ENCODE results near the gene CEP63. TPM values are rescaled to one million over a fixed set of nuclear protein-coding genes. Genes with fewer than 3 reads are reported as not detected.

CEP63 gene
- total RNA-seq, 1 experiment from 2014 or later, result 28.1 TPM

- DNase-seq (ENCODE audit: low read depth), result no peak
Observed at GRCh38 chr3:134608023-134608770, 122.3 kb downstream of the CEP63 start.

- no peak for DNase-seq (ENCODE audit: low read depth)
Observed at GRCh38 chr3:134608771-134609435, 123.0 kb downstream of the CEP63 start.

GRCh38 chr3:134609821-134610431 is 124.1 kb downstream of the CEP63 start:
- DNase-seq (ENCODE audit: low read depth), result no peak

GRCh38 chr3:134610432-134611385 is 124.9 kb downstream of the CEP63 start:
- DNase-seq (ENCODE audit: low read depth), result no peak

GRCh38 chr3:134611516-134611915 is 125.7 kb downstream of the CEP63 start:
- no peak for DNase-seq (ENCODE audit: low read depth)

- no peak for DNase-seq (ENCODE audit: low read depth)
Observed at GRCh38 chr3:134613006-134613520, 127.2 kb downstream of the CEP63 start.

GRCh38 chr3:134614955-134615354 is 129.1 kb downstream of the CEP63 start:
- DNase-seq (ENCODE audit: low read depth), result no peak

- no peak for DNase-seq (ENCODE audit: low read depth)
Observed at GRCh38 chr3:134615743-134616142, 129.9 kb downstream of the CEP63 start.

- DNase-seq (ENCODE audit: low read depth), result no peak
Observed at GRCh38 chr3:134617608-134618477, 132.0 kb downstream of the CEP63 start.

GRCh38 chr3:134618478-134619300 is 132.8 kb downstream of the CEP63 start:
- DNase-seq (ENCODE audit: low read depth), result no peak

GRCh38 chr3:134619301-134619615 is 133.4 kb downstream of the CEP63 start:
- DNase-seq (ENCODE audit: low read depth), result no peak

- no peak for DNase-seq (ENCODE audit: low read depth)
Observed at GRCh38 chr3:134619884-134620445, 134.1 kb downstream of the CEP63 start.

GRCh38 chr3:134620476-134621115 is 134.7 kb downstream of the CEP63 start:
- DNase-seq (ENCODE audit: low read depth), result no peak

- peak; percentile 38 for DNase-seq (ENCODE audit: low read depth)
Observed at GRCh38 chr3:134621854-134622253, 136.0 kb downstream of the CEP63 start.

- no peak for DNase-seq (ENCODE audit: low read depth)
Observed at GRCh38 chr3:134622806-134623365, 137.0 kb downstream of the CEP63 start.

GRCh38 chr3:134623615-134624245 is 137.9 kb downstream of the CEP63 start:
- no peak for DNase-seq (ENCODE audit: low read depth)

All from HT1080 (cell line).